PFSK-1 (cell line): ENCODE measurements around the gene STK17B.

Experiments
- POLR2AphosphoS5 ChIP-seq: IDR thresholded peaks from 2 replicates; pipeline ENCODE4 v1.6.1; 2012; ENCODE audit warnings: low read depth, mild to moderate bottlenecking, control low read depth, low read length, moderate library complexity
- TF ChIP-seq, protein P1 (sequence below), 2 experiments: IDR thresholded peaks; 2 replicates each; pipeline versions ENCODE4 v1.6.1 to v1.8.0; 2011 to 2012; ENCODE audit warnings: low read depth in 2 of 2, low read length in 2 of 2, control low read depth in 1 of 2, inconsistent platforms in 1 of 2, mild to moderate bottlenecking in 1 of 2, moderate library complexity in 1 of 2; ENCODE audit not compliant: insufficient read depth in 1 of 2

DNA sequence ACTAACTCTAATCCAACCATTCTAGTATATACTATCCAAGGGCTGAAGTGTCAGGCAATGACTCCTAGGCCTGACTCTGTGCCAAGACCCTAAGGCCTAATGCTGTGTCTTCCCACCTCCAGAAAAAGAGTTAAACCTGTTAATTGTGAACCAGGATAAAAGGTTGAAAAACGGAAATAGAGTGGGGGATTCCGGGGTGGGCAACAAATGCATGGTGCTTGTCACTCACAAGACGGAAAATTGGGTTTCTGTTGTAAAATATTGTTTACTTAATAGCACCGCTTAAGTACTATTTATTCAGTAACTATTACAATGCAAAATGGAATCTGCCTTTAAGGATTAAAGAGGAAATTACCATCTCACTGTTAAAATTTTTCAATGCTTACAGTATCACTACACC lies 3.2 kb downstream of the STK17B start:
- TF ChIP-seq POLR2AphosphoS5 = no peak
- TF ChIP-seq, protein P1, sequence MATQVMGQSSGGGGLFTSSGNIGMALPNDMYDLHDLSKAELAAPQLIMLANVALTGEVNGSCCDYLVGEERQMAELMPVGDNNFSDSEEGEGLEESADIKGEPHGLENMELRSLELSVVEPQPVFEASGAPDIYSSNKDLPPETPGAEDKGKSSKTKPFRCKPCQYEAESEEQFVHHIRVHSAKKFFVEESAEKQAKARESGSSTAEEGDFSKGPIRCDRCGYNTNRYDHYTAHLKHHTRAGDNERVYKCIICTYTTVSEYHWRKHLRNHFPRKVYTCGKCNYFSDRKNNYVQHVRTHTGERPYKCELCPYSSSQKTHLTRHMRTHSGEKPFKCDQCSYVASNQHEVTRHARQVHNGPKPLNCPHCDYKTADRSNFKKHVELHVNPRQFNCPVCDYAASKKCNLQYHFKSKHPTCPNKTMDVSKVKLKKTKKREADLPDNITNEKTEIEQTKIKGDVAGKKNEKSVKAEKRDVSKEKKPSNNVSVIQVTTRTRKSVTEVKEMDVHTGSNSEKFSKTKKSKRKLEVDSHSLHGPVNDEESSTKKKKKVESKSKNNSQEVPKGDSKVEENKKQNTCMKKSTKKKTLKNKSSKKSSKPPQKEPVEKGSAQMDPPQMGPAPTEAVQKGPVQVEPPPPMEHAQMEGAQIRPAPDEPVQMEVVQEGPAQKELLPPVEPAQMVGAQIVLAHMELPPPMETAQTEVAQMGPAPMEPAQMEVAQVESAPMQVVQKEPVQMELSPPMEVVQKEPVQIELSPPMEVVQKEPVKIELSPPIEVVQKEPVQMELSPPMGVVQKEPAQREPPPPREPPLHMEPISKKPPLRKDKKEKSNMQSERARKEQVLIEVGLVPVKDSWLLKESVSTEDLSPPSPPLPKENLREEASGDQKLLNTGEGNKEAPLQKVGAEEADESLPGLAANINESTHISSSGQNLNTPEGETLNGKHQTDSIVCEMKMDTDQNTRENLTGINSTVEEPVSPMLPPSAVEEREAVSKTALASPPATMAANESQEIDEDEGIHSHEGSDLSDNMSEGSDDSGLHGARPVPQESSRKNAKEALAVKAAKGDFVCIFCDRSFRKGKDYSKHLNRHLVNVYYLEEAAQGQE (IDR thresholded peaks at IDR 0.05; ENCODE audit: insufficient read depth in 1 of 2, low read depth in 2 of 2, low read length in 2 of 2) = no peak
